WTC11 (cell line): Measurements from ENCODE around the gene LINC01488.

Experiments
- CTCF ChIP-seq: fragments of 200-600 bp; IDR thresholded peaks from 2 replicates; pipeline ENCODE4 v1.8.0; 2022; ENCODE audit warnings: antibody characterized with exemption
- ETV6 ChIP-seq: sonication (generic); formaldehyde crosslinking; IDR thresholded peaks from 2 replicates; pipeline ENCODE4 v1.8.1; 2022; ENCODE audit warnings: mild to moderate bottlenecking, missing genetic modification reagents
- GABPB1 ChIP-seq: sonication (generic); formaldehyde crosslinking; IDR thresholded peaks from 2 replicates; pipeline ENCODE4 v1.8.1; 2023; ENCODE audit warnings: mild to moderate bottlenecking, missing genetic modification reagents
- JUN ChIP-seq: sonication (generic); formaldehyde crosslinking; IDR thresholded peaks from 2 replicates; pipeline ENCODE4 v1.8.0; 2023; ENCODE audit warnings: mild to moderate bottlenecking, missing genetic modification reagents
- MAX ChIP-seq: sonication (generic); formaldehyde crosslinking; IDR thresholded peaks from 2 replicates; pipeline ENCODE4 v1.8.0; 2022; ENCODE audit warnings: mild to moderate bottlenecking, missing genetic modification reagents
- TCF7 ChIP-seq: sonication (generic); formaldehyde crosslinking; IDR thresholded peaks from 2 replicates; pipeline ENCODE4 v1.8.0; 2022; ENCODE audit warnings: mild to moderate bottlenecking, low read depth, missing genetic modification reagents, moderate library complexity
- ZBTB43 ChIP-seq: sonication (generic); formaldehyde crosslinking; IDR thresholded peaks from 2 replicates; pipeline ENCODE4 v1.8.1; 2023; ENCODE audit warnings: mild to moderate bottlenecking, missing genetic modification reagents
- ZNF121 ChIP-seq: sonication (generic); formaldehyde crosslinking; IDR thresholded peaks from 2 replicates; pipeline ENCODE4 v1.8.0; 2023; ENCODE audit warnings: missing genetic modification reagents
- TF ChIP-seq, protein P1 (sequence below): sonication (generic); formaldehyde crosslinking; IDR thresholded peaks from 2 replicates; pipeline ENCODE4 v1.8.1; 2023; ENCODE audit warnings: mild to moderate bottlenecking, missing genetic modification reagents, moderate library complexity
- TF ChIP-seq, protein P2 (sequence below): sonication (generic); formaldehyde crosslinking; IDR thresholded peaks from 2 replicates; pipeline ENCODE4 v1.8.1; 2023; ENCODE audit warnings: mild to moderate bottlenecking, moderate library complexity, missing genetic modification reagents
- TF ChIP-seq, protein P3 (sequence below): sonication (generic); formaldehyde crosslinking; IDR thresholded peaks from 2 replicates; pipeline ENCODE4 v1.8.0; 2023; ENCODE audit warnings: mild to moderate bottlenecking, missing genetic modification reagents

- TF ChIP-seq, protein P1, sequence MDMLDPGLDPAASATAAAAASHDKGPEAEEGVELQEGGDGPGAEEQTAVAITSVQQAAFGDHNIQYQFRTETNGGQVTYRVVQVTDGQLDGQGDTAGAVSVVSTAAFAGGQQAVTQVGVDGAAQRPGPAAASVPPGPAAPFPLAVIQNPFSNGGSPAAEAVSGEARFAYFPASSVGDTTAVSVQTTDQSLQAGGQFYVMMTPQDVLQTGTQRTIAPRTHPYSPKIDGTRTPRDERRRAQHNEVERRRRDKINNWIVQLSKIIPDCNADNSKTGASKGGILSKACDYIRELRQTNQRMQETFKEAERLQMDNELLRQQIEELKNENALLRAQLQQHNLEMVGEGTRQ (CRISPR knock-in tag): no peak
- TF ChIP-seq, protein P2, sequence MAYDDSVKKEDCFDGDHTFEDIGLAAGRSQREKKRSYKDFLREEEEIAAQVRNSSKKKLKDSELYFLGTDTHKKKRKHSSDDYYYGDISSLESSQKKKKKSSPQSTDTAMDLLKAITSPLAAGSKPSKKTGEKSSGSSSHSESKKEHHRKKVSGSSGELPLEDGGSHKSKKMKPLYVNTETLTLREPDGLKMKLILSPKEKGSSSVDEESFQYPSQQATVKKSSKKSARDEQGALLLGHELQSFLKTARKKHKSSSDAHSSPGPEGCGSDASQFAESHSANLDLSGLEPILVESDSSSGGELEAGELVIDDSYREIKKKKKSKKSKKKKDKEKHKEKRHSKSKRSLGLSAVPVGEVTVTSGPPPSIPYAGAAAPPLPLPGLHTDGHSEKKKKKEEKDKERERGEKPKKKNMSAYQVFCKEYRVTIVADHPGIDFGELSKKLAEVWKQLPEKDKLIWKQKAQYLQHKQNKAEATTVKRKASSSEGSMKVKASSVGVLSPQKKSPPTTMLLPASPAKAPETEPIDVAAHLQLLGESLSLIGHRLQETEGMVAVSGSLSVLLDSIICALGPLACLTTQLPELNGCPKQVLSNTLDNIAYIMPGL (CRISPR knock-in tag): no peak
- TF ChIP-seq CTCF (no peak), MAX (CRISPR knock-in tag) (no peak), ZNF121 (CRISPR knock-in tag) (no peak), ETV6 (CRISPR knock-in tag) (no peak), JUN (CRISPR knock-in tag) (no peak), GABPB1 (CRISPR knock-in tag) (no peak), ZBTB43 (CRISPR knock-in tag) (no peak), TCF7 (CRISPR knock-in tag) (no peak)
- TF ChIP-seq, protein P3, sequence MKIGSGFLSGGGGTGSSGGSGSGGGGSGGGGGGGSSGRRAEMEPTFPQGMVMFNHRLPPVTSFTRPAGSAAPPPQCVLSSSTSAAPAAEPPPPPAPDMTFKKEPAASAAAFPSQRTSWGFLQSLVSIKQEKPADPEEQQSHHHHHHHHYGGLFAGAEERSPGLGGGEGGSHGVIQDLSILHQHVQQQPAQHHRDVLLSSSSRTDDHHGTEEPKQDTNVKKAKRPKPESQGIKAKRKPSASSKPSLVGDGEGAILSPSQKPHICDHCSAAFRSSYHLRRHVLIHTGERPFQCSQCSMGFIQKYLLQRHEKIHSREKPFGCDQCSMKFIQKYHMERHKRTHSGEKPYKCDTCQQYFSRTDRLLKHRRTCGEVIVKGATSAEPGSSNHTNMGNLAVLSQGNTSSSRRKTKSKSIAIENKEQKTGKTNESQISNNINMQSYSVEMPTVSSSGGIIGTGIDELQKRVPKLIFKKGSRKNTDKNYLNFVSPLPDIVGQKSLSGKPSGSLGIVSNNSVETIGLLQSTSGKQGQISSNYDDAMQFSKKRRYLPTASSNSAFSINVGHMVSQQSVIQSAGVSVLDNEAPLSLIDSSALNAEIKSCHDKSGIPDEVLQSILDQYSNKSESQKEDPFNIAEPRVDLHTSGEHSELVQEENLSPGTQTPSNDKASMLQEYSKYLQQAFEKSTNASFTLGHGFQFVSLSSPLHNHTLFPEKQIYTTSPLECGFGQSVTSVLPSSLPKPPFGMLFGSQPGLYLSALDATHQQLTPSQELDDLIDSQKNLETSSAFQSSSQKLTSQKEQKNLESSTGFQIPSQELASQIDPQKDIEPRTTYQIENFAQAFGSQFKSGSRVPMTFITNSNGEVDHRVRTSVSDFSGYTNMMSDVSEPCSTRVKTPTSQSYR (CRISPR knock-in tag): no peak
These were observed 57.4 kb downstream of the LINC01488 start for GRCh38 chr11:69538854-69539253.
